WERI-Rb-1 (cell line): ENCODE data around the gene PRR16.

Experiments used
- DNase-seq: peaks from one replicate; pipeline ENCODE4 v3.0.0-alpha.2; 2020
- H3K27ac ChIP-seq: fragments of 250-450 bp; sonication (Bioruptor Pico); 2 replicates; pipeline ENCODE4 v1.5.1; 2020; ENCODE audit warnings: mild to moderate bottlenecking, moderate library complexity
- H3K27me3 ChIP-seq: fragments of 250-450 bp; sonication (Bioruptor Pico); 2 replicates; pipeline ENCODE4 v1.5.1; 2021; ENCODE audit warnings: mild to moderate bottlenecking, low read depth, moderate library complexity; ENCODE audit not compliant: insufficient read depth, severe bottlenecking
- H3K36me3 ChIP-seq: fragments of 250-450 bp; sonication (Bioruptor Pico); 2 replicates; pipeline ENCODE4 v1.5.1; 2020; ENCODE audit warnings: mild to moderate bottlenecking, moderate library complexity
- H3K4me3 ChIP-seq: 2 replicates; pipeline ENCODE4 v1.5.1; 2011; ENCODE audit warnings: low read depth, mild to moderate bottlenecking, control low read depth, low read length
- H3K9me3 ChIP-seq: fragments of 250-450 bp; sonication (Bioruptor Pico); 2 replicates; pipeline ENCODE4 v1.5.1; 2021; ENCODE audit warnings: mild to moderate bottlenecking, moderate library complexity; ENCODE audit not compliant: severe bottlenecking
- CTCF ChIP-seq: IDR thresholded peaks from 2 replicates; pipeline ENCODE4 v1.5.1; 2011; ENCODE audit warnings: low read depth, mild to moderate bottlenecking, control low read depth, inconsistent platforms, low read length

PRR16 gene

GRCh38 chr5:120621339-120621738, 157.2 kb downstream of the PRR16 start:
- no peaks in the 10 kb centered on the region for H3K36me3 ChIP-seq
- H3K27me3 ChIP-seq, result no peaks in the 10 kb centered on the region
- DNase-seq, result peak; percentile 70
- H3K9me3 ChIP-seq, result no peaks in the 10 kb centered on the region
- H3K4me3 ChIP-seq, result no peak overlapping the region
- H3K27ac ChIP-seq, result no peak overlapping the region
- TF ChIP-seq CTCF, result no peak

- no peaks in the 10 kb centered on the region for H3K9me3 ChIP-seq
- no peaks in the 10 kb centered on the region for H3K27me3 ChIP-seq
- TF ChIP-seq CTCF, result no peak
- no peak overlapping the region for H3K4me3 ChIP-seq
- H3K27ac ChIP-seq, result no peak overlapping the region
- DNase-seq, result no peak
- no peaks in the 10 kb centered on the region for H3K36me3 ChIP-seq
Observed at GRCh38 chr5:120624021-120624563, 160.0 kb downstream of the PRR16 start.

- TF ChIP-seq CTCF, result no peak
- Histone ChIP-seq H3K27ac (no peak overlapping the region), H3K4me3 (no peak overlapping the region), H3K27me3 (no peaks in the 10 kb centered on the region), H3K9me3 (no peaks in the 10 kb centered on the region), H3K36me3 (no peaks in the 10 kb centered on the region)
- DNase-seq, result no peak
Observed at GRCh38 chr5:120628156-120628555, 164.1 kb downstream of the PRR16 start.

- Histone ChIP-seq H3K36me3 (no peaks in the 10 kb centered on the region), H3K27me3 (no peaks in the 10 kb centered on the region), H3K27ac (no peak overlapping the region), H3K4me3 (no peak overlapping the region), H3K9me3 (no peaks in the 10 kb centered on the region)
- no peak for DNase-seq
- no peak for TF ChIP-seq CTCF
Observed at GRCh38 chr5:120630550-120630949, 166.4 kb downstream of the PRR16 start.

GRCh38 chr5:120631611-120632010, 167.5 kb downstream of the PRR16 start:
- Histone ChIP-seq H3K36me3 (no peaks in the 10 kb centered on the region), H3K27ac (no peak overlapping the region), H3K4me3 (no peak overlapping the region), H3K27me3 (no peaks in the 10 kb centered on the region), H3K9me3 (no peaks in the 10 kb centered on the region)
- no peak for DNase-seq
- no peak for TF ChIP-seq CTCF

GRCh38 chr5:120632430-120632829, 168.3 kb downstream of the PRR16 start:
- Histone ChIP-seq H3K36me3 (no peaks in the 10 kb centered on the region), H3K9me3 (no peaks in the 10 kb centered on the region), H3K27ac (no peak overlapping the region), H3K27me3 (no peaks in the 10 kb centered on the region), H3K4me3 (no peak overlapping the region)
- TF ChIP-seq CTCF, result no peak
- no peak for DNase-seq
